Kidney epithelial cell (primary cell): ENCODE data around the gene STK39. TPM values are rescaled to one million over a fixed set of nuclear protein-coding genes. Genes with fewer than 3 reads are reported as not detected.

Source experiments
- DNase-seq: peaks from one replicate; pipeline ENCODE4 v3.0.0-alpha.2; 2010; ENCODE audit warnings: low read depth
- H3K27me3 ChIP-seq: 2 replicates; pipeline ENCODE4 v1.6.0; 2011; ENCODE audit warnings: low read length; ENCODE audit not compliant: control insufficient read depth, insufficient read depth
- H3K36me3 ChIP-seq: 2 replicates; pipeline ENCODE4 v1.5.1; 2011; ENCODE audit warnings: low read length; ENCODE audit not compliant: control insufficient read depth, insufficient read depth
- H3K4me3 ChIP-seq: 2 replicates; pipeline ENCODE4 v1.5.1; 2011; ENCODE audit warnings: low read depth, mild to moderate bottlenecking, control low read depth, low read length
- CTCF ChIP-seq: IDR thresholded peaks from 2 replicates; pipeline ENCODE4 v1.5.1; 2011; ENCODE audit warnings: mild to moderate bottlenecking, moderate library complexity, low read length, control low read depth, inconsistent platforms; ENCODE audit not compliant: insufficient read depth, poor library complexity, severe bottlenecking
- total RNA-seq: library from RNA; depleted of rRNA; stranded (reverse); fragments of >200 nt; gene quantifications from 2 replicates; pipeline ENCODE4 v1.2.3, GENCODE V29; 2015

STK39 gene
- total RNA-seq, 1 donor from 2014 or later: 30.1 TPM

- Histone ChIP-seq H3K4me3 (no peak overlapping the region), H3K36me3 (no peaks in the 10 kb centered on the region), H3K27me3 (no peaks in the 10 kb centered on the region)
- DNase-seq: no peak
- TF ChIP-seq CTCF: no peak
Observed at GRCh38 chr2:168076731-168077130, 170.7 kb downstream of the STK39 start.

GRCh38 chr2:168075446-168075845 is 171.9 kb downstream of the STK39 start:
- Histone ChIP-seq H3K36me3 (no peaks in the 10 kb centered on the region), H3K4me3 (no peak overlapping the region), H3K27me3 (no peaks in the 10 kb centered on the region)
- no peak for TF ChIP-seq CTCF
- no peak for DNase-seq

- H3K27me3 ChIP-seq: no peaks in the 10 kb centered on the region
- TF ChIP-seq CTCF: no peak
- H3K36me3 ChIP-seq: no peaks in the 10 kb centered on the region
- no peak for DNase-seq
- H3K4me3 ChIP-seq: no peak overlapping the region
Observed at GRCh38 chr2:168072626-168073303, 174.6 kb downstream of the STK39 start.

- TF ChIP-seq CTCF: no peak
- no peak for DNase-seq
- H3K4me3 ChIP-seq: no peak overlapping the region
- H3K36me3 ChIP-seq: no peaks in the 10 kb centered on the region
- no peaks in the 10 kb centered on the region for H3K27me3 ChIP-seq
Observed at GRCh38 chr2:168064011-168064998, 183.1 kb downstream of the STK39 start.

- no peaks in the 10 kb centered on the region for H3K27me3 ChIP-seq
- DNase-seq: no peak
- no peak for TF ChIP-seq CTCF
- H3K4me3 ChIP-seq: no peak overlapping the region
- no peaks in the 10 kb centered on the region for H3K36me3 ChIP-seq
Observed at GRCh38 chr2:168062936-168063335, 184.5 kb downstream of the STK39 start.
